ENCODE results near the gene UMPS.
"Not testable (repeated sequence)": the region's sequence is repeated elsewhere in the genome, so short reads cannot be mapped to it uniquely, and the experiment has no call there.

The UMPS gene

GRCh38 chr3:124780356-124780755 is 50.1 kb downstream of the UMPS start:
- no peak for DNase-seq (ENCODE audit: low read depth)

- DNase-seq (ENCODE audit: low read depth), result no peak
Measured at GRCh38 chr3:124780761-124781475, 50.7 kb downstream of the UMPS start.

GRCh38 chr3:124781476-124782376 is 51.5 kb downstream of the UMPS start:
- DNase-seq (ENCODE audit: low read depth), result no peak

GRCh38 chr3:124782377-124782712 is 52.1 kb downstream of the UMPS start:
- DNase-seq (ENCODE audit: low read depth), result not testable (repeated sequence)

GRCh38 chr3:124783696-124784095 is 53.4 kb downstream of the UMPS start:
- DNase-seq (ENCODE audit: low read depth), result no peak

GRCh38 chr3:124784686-124785382 is 54.6 kb downstream of the UMPS start:
- no peak for DNase-seq (ENCODE audit: low read depth)

GRCh38 chr3:124785973-124786372 is 55.7 kb downstream of the UMPS start:
- DNase-seq (ENCODE audit: low read depth), result no peak

GRCh38 chr3:124786511-124787241 is 56.4 kb downstream of the UMPS start:
- DNase-seq (ENCODE audit: low read depth), result no peak

GRCh38 chr3:124787476-124788195 is 57.4 kb downstream of the UMPS start:
- no peak for DNase-seq (ENCODE audit: low read depth)

GRCh38 chr3:124788254-124788745 is 58.0 kb downstream of the UMPS start:
- no peak for DNase-seq (ENCODE audit: low read depth)

- not testable (repeated sequence) for DNase-seq (ENCODE audit: low read depth)
Measured at GRCh38 chr3:124789103-124789502, 58.9 kb downstream of the UMPS start.

GRCh38 chr3:124791142-124791541 is 60.9 kb downstream of the UMPS start:
- DNase-seq (ENCODE audit: low read depth), result no peak

- no peak for DNase-seq (ENCODE audit: low read depth)
Measured at GRCh38 chr3:124791639-124792151, 61.4 kb downstream of the UMPS start.

- no peak for DNase-seq (ENCODE audit: low read depth)
Measured at GRCh38 chr3:124792341-124793040, 62.2 kb downstream of the UMPS start.

- DNase-seq (ENCODE audit: low read depth), result no peak
Measured at GRCh38 chr3:124793054-124793739, 62.9 kb downstream of the UMPS start.

GRCh38 chr3:124796477-124796876 is 66.2 kb downstream of the UMPS start:
- no peak for DNase-seq (ENCODE audit: low read depth)

- DNase-seq (ENCODE audit: low read depth), result no peak
Measured at GRCh38 chr3:124797426-124797945, 67.2 kb downstream of the UMPS start.

Measured in activated gamma-delta T cell treated with anti-CD3 and anti-CD28 coated beads, Interleukin-2, amount 50 U/mL, for 16 hours (primary cell).